ENCODE measurements around the gene KMT2C. TPM values are rescaled to one million over a fixed set of nuclear protein-coding genes. Genes with fewer than 3 reads are reported as not detected.

The KMT2C gene
- total and polyA plus RNA-seq, 2 of the 13 experiments (the other 11 are each of a cell fraction or from before 2014, with no cell fraction given): 7.1 to 14.4 TPM

- TF ChIP-seq THRA (CRISPR knock-in tag; IDR thresholded peaks at IDR 0.05; ENCODE audit: borderline replicate concordance): no peak
- TF ChIP-seq SKI (IDR thresholded peaks at IDR 0.05; ENCODE audit: partially characterized antibody): peak; percentile 70
- 0 out of 2 replicates have a peak, but pooled peaks have one; percentile 13 for TF ChIP-seq ETS1 (CRISPR knock-in tag; IDR thresholded peaks at IDR 0.05)
- 0 out of 2 replicates have a peak, but pooled peaks have one; percentile 3 for TF ChIP-seq IRF9 (CRISPR knock-in tag; IDR thresholded peaks at IDR 0.05; ENCODE audit: borderline replicate concordance)
- no peak for TF ChIP-seq ZNF792 (CRISPR knock-in tag; IDR thresholded peaks at IDR 0.05)
- TF ChIP-seq CC2D1A (CRISPR knock-in tag; IDR thresholded peaks at IDR 0.05): no peak
- peak; percentile 53; the same call in 1 of the 2 replicates for TF ChIP-seq FOXO1 (CRISPR knock-in tag; IDR thresholded peaks at IDR 0.05)
- TF ChIP-seq MAZ (IDR thresholded peaks at IDR 0.05; ENCODE audit: borderline replicate concordance, low read depth, low read length): no peak
- TF ChIP-seq MAZ (CRISPR knock-in tag; IDR thresholded peaks at IDR 0.05; ENCODE audit: low read depth): peak; percentile 64; the same call in 1 of the 2 replicates
- TF ChIP-seq E2F2 (CRISPR knock-in tag; IDR thresholded peaks at IDR 0.05; ENCODE audit: borderline replicate concordance): no peak
- no peak for TF ChIP-seq SRSF9 (IDR thresholded peaks at IDR 0.05; ENCODE audit: borderline replicate concordance, insufficient read depth, low read depth, low read length, poor library complexity, severe bottlenecking)
- TF ChIP-seq CREBL2 (CRISPR knock-in tag; IDR thresholded peaks at IDR 0.05; ENCODE audit: borderline replicate concordance): no peak
- peak; percentile 89 for TF ChIP-seq ARID4A (CRISPR knock-in tag; IDR thresholded peaks at IDR 0.05; ENCODE audit: borderline replicate concordance)
- no peak for TF ChIP-seq GPN1 (CRISPR knock-in tag; IDR thresholded peaks at IDR 0.05; ENCODE audit: borderline replicate concordance)
- TF ChIP-seq PHF20 (CRISPR knock-in tag; IDR thresholded peaks at IDR 0.05): no peak; the same call in 1 of the 2 replicates
- no peak for TF ChIP-seq SRSF1 (optimal IDR thresholded peaks at IDR 0.05; ENCODE audit: low read depth, low read length)
- no peak for TF ChIP-seq ZBTB21 (CRISPR knock-in tag; IDR thresholded peaks at IDR 0.05)
Observed at GRCh38 chr7:152464312-152465118, 28.7 kb upstream of the KMT2C start (continued).
